ENCODE measurements around the gene PKHD1.

- no peak for TF ChIP-seq CTCF (IDR thresholded peaks at IDR 0.05)
- TF ChIP-seq POLR2A (IDR thresholded peaks at IDR 0.05), result no peak
Observed at GRCh38 chr6:52053038-52053695, 34.2 kb downstream of the PKHD1 start.

Data from uterus (tissue), 2 donors.